ENCODE data around the gene OR51B6.

DNA sequence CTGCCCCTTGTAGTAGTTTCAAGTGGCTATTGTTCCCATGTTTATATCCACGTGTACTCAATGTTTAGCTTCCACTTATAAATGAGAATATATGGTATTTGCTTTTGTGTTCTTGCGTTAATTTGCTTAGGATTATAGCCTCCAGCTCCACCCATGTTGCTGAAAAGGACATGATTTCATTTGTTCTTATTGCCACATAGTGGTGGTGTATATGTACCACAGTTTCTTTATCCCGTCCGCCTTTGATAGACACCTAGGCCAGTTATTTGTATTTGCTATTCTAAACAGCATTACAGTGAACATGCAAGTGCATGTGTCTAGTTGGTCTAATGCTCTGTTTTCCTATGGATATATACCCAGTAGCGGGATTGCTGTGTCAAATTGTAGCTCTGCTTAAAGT is 34.0 kb upstream of the OR51B6 start:
- TF ChIP-seq, protein P1, sequence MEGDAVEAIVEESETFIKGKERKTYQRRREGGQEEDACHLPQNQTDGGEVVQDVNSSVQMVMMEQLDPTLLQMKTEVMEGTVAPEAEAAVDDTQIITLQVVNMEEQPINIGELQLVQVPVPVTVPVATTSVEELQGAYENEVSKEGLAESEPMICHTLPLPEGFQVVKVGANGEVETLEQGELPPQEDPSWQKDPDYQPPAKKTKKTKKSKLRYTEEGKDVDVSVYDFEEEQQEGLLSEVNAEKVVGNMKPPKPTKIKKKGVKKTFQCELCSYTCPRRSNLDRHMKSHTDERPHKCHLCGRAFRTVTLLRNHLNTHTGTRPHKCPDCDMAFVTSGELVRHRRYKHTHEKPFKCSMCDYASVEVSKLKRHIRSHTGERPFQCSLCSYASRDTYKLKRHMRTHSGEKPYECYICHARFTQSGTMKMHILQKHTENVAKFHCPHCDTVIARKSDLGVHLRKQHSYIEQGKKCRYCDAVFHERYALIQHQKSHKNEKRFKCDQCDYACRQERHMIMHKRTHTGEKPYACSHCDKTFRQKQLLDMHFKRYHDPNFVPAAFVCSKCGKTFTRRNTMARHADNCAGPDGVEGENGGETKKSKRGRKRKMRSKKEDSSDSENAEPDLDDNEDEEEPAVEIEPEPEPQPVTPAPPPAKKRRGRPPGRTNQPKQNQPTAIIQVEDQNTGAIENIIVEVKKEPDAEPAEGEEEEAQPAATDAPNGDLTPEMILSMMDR (IDR thresholded peaks at IDR 0.05): no peak
- TF ChIP-seq EP300 (IDR thresholded peaks at IDR 0.05): no peak

Measured in ovary (tissue), 3 donors.